Measurements from ENCODE around the gene CENPM.
"Not testable (repeated sequence)": the region's sequence is repeated elsewhere in the genome, so short reads cannot be mapped to it uniquely, and the experiment has no call there.

The CENPM gene

GRCh38 chr22:41966225-41966606, 19.3 kb upstream of the CENPM start:
- DNase-seq = no peak

DNA sequence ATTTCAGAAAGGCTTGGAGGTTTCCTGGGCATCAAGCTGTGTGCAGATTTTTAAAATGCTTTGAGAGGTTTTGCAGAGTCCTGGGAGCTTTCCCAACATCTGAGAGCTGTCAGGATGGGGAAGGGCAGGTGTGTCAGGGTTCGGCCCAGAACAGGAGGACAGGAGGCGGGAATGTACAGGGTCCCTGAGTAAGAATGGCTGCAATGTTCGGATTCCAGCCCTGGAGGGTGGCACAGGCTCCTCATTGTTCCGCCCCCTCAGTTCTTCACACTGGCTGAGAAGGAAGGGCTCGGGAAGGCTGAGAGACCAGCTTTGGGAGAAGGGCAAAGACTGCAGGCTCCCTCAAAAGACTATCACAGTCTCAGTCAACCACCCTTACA, 17.1 kb upstream of the CENPM start:
- no peak for DNase-seq

- no peak for DNase-seq
Measured at GRCh38 chr22:41963453-41964111, 16.6 kb upstream of the CENPM start.

- no peak for DNase-seq
Measured at GRCh38 chr22:41957941-41958556, 11.1 kb upstream of the CENPM start.

GRCh38 chr22:41952713-41953112, 5.8 kb upstream of the CENPM start:
- no peak for DNase-seq

- DNase-seq = peak; percentile 97
Measured at GRCh38 chr22:41951898-41952474, 5.0 kb upstream of the CENPM start, which contains the start of gene SMIM45. SMIM45 (plus strand) TSS chr22:41952150.

GRCh38 chr22:41949297-41949965, 2.5 kb upstream of the CENPM start:
- DNase-seq = peak; percentile 75 to 94

GRCh38 chr22:41948928-41949296, 2.0 kb upstream of the CENPM start:
- not testable (repeated sequence) for DNase-seq

- no peak for DNase-seq
Measured at GRCh38 chr22:41948142-41948541, 1.2 kb upstream of the CENPM start.

- peak in 1 of 2 experiments; percentile 33 for DNase-seq
Measured at GRCh38 chr22:41947424-41948080, 600 bp upstream of the CENPM start.

DNA sequence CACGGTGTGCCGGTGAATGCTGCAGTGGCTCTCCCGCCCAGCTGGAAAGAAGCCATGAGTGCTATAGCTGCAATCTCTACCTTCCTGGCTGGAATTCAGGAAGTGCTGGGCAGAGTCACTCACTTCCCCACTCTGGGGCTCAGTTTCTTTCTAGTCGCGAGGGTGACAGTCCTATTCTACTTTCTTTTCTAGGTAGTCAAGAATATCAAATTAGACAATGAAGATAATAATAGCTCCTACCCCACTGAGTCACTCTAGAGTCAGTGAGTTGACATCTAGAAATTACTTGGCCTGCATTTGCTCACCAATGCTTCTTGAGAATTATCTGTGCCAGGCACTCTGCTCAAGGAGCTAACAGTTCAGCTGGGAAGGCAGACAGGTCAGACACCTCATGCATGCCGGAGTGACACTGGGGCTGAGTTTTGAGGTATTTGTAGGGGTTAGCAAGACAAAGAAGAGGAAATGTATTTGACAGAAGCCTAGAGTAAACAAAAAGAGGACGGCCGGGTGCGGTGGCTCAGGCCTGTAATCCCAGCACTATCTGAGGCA, 3.2 kb downstream of the CENPM start:
- DNase-seq = no peak

GRCh38 chr22:41940832-41941765, 5.9 kb downstream of the CENPM start:
- peak; percentile 61 to 71 for DNase-seq

DNA sequence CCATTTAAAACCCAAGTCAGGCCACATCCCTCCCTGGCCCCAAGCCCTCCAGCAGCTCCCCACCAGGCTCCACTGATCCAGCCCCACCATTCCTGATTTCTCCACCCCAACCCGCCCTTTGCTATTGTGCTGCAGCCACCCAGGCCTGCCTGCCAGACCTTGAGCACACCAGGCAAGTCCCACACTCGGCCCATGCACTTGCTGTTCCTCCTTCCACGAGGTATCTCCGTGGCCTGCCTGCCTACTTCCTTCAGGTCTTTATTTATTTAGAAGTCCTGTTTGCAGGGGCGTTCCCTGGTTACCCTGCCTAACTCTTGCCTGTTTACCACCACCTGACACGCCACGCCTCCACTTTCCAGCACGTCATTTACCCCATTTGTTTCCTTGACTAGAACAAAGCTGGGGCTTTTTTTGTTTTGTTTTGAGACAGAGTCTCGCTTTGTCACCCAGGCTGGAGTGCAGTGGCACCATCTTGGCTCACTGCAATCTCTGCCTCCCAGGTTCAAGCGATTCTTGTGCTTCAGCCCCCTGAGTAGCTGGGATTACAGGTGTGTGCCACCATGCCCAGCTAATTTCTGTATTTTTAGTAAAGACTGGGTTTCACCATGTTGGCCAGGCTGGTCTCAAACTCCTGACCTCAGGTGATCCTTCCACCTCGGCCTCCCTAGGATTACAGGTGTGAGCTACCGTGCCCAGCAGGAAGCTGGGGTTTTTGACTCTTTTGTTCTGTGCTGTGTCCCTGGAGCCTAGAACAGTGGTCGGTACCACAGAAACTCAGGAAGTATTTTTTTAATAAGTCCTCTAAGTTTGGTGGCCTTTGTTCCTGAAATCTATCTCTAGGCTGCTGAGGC, 6.7 kb downstream of the CENPM start:
- DNase-seq = no peak

GRCh38 chr22:41936894-41937169, 10.1 kb downstream of the CENPM start:
- no peak for DNase-seq

GRCh38 chr22:41935509-41935908, 11.4 kb downstream of the CENPM start:
- no peak for DNase-seq

DNA sequence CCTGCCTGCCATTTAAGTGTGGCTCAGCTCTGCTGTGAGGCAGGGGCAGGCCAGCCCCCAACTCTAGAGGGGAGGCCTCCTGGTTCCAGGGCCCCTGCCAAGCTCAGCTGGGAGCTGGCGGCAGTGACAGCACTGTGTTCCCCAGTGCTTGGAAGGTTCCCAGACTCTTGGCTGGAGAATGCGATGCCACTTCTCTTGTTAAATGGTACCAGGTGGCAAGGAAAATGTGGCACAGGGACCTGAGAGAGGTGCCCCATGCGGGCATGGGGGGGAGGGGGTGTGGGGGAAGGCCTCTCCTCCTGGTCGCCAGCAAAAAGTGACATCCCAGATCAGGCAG, 12.0 kb downstream of the CENPM start:
- DNase-seq = no peak

GRCh38 chr22:41934284-41935014, 12.5 kb downstream of the CENPM start:
- no peak for DNase-seq

DNA sequence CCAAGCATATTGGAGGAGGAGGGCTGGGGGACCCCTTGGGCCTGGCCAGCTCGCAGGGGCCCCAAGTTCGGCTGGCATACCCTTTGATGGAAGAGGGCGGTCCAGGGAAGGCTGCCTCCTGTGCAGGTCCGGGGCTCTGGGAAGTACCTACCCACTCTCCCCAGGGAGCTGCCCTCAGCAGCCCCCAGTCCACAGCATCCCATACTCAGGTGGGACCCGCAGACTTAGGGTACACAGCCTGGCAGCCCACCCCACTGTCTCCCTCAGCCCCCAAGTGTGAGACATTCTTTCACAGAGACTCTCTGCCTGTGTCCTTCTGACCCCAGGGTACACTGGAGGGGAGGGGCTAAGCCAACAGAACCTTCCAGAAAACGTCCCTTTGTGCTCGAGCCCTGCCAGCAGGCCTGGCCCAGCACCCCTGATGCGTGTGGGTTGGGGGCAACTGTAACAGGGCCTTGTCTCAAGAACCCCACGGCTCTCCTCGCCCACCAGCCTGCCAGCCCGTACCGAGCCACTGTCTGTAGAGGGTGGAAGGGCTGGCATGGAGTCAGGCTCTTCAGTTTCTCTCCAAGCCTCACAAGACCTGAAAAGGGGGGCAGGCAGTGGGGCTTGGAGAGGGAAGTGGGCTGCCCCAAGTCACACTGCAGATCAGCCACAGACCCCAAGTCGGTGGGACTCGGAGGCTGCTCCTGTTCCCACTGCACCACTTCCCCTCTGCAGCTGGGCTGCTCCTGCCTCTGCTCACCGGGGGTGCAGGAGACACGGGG, 13.4 kb downstream of the CENPM start:
- no peak for DNase-seq

- no peak for DNase-seq
Measured at GRCh38 chr22:41932353-41932752, 14.6 kb downstream of the CENPM start.
